Measurements from ENCODE around the gene SFXN4.
"Not testable (repeated sequence)": the region's sequence is repeated elsewhere in the genome, so short reads cannot be mapped to it uniquely, and the experiment has no call there.

The SFXN4 gene

DNA sequence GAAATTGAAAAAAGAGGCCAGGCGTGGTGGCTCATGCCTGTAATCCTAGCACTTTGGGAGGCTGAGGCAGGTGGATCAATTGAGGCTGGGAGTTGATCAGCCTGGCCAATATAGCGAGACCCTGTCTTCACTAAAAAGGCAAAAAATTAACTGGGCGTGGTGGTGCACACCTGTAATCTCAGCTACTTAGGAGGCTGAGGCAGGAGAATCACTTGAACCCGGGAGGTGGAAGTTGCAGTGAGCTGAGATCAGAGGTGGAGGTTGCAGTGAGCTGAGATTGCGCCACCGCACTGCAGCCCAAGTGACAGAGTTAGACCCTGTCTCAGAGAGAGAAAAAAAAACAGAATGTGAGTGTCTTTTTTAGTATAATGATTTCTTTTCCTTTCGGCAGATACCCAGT, 59.6 kb downstream of the SFXN4 start:
- H3K27ac ChIP-seq (ENCODE audit: low read depth, low read length); H4K20me1 ChIP-seq (ENCODE audit: control insufficient read depth, insufficient read depth, low read depth, low read length); H3F3A ChIP-seq (ENCODE audit: control insufficient read depth, insufficient read depth); H3K9me3 ChIP-seq (ENCODE audit: control insufficient read depth, insufficient read depth, low read length); H3K27me3 ChIP-seq (ENCODE audit: control insufficient read depth, low read length); H3K36me3 ChIP-seq (ENCODE audit: control insufficient read depth, low read length); H3K4me3 ChIP-seq (ENCODE audit: low read length); H3K9me2 ChIP-seq (replicated peaks; ENCODE audit: control insufficient read depth, low read length): not testable (repeated sequence)
- Histone ChIP-seq H3K4me1 (ENCODE audit: control insufficient read depth, low read length) (peaks cover 38% of the 10 kb centered on the region), H3K79me2 (ENCODE audit: control insufficient read depth, low read length) (peaks cover 16% of the 10 kb centered on the region), H3K4me2 (ENCODE audit: low read length) (peak overlapping the region; percentile 71; the same call in 1 of the 2 replicates)

DNA sequence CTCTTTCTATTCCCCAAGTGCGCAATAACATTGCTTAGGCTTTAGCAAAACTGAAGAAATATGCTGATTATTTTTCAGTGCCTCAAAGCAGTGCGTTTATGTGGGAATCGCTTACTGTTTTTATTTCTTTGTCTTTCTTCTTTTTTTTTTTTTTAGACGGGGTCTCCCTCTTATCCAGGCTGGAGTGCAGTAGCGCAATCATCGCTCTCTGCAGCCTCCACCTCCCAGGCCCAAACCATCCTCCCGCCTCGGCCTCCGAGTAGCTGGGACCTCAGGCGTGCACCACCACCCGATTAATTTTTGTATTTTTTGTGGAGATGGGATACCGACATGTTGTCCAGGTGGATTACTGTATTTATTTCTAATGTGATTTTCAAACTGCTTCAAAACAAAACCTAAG, 60.4 kb downstream of the SFXN4 start:
- Histone ChIP-seq H3F3A (ENCODE audit: control insufficient read depth, insufficient read depth) (peaks cover 9% of the 10 kb centered on the region; the same call in 1 of the 2 replicates), H3K4me1 (ENCODE audit: control insufficient read depth, low read length) (peaks cover 44% of the 10 kb centered on the region), H3K27ac (ENCODE audit: low read depth, low read length) (no peak overlapping the region), H3K4me2 (ENCODE audit: low read length) (peak overlapping the region; percentile 71), H3K27me3 (ENCODE audit: control insufficient read depth, low read length) (no peaks in the 10 kb centered on the region), H3K9me2 (replicated peaks; ENCODE audit: control insufficient read depth, low read length) (no peaks in the 10 kb centered on the region), H4K20me1 (ENCODE audit: control insufficient read depth, insufficient read depth, low read depth, low read length) (no peaks in the 10 kb centered on the region), H3K4me3 (ENCODE audit: low read length) (peak overlapping the region; percentile 71), H3K36me3 (ENCODE audit: control insufficient read depth, low read length) (peaks cover 8% of the 10 kb centered on the region), H3K9me3 (ENCODE audit: control insufficient read depth, insufficient read depth, low read length) (no peaks in the 10 kb centered on the region), H3K79me2 (ENCODE audit: control insufficient read depth, low read length) (peaks cover 16% of the 10 kb centered on the region)
- no peak for TF ChIP-seq EZH2phosphoT487 (IDR thresholded peaks at IDR 0.05; ENCODE audit: borderline replicate concordance, low read length)
- TF ChIP-seq, protein P1, sequence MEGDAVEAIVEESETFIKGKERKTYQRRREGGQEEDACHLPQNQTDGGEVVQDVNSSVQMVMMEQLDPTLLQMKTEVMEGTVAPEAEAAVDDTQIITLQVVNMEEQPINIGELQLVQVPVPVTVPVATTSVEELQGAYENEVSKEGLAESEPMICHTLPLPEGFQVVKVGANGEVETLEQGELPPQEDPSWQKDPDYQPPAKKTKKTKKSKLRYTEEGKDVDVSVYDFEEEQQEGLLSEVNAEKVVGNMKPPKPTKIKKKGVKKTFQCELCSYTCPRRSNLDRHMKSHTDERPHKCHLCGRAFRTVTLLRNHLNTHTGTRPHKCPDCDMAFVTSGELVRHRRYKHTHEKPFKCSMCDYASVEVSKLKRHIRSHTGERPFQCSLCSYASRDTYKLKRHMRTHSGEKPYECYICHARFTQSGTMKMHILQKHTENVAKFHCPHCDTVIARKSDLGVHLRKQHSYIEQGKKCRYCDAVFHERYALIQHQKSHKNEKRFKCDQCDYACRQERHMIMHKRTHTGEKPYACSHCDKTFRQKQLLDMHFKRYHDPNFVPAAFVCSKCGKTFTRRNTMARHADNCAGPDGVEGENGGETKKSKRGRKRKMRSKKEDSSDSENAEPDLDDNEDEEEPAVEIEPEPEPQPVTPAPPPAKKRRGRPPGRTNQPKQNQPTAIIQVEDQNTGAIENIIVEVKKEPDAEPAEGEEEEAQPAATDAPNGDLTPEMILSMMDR (IDR thresholded peaks at IDR 0.05; ENCODE audit: low read depth, low read length, poor library complexity, severe bottlenecking): no peak

DNA sequence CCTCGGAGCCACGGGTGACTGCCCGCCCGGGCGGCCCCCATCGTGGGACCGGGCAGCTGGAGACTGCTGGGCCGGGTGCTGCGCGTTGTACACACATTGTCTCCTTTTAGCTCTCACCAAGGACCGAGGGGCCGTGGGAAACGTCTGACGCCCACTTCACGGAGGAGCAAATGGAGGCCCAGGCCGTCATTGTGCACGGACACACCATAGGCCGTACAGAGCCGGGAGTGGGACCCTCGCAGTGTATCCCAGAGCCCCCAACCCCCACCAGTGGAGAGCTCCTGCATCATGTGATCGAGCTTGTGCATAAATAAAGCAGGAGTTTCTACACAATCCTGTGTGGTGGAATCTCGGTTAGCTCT, 60.9 kb downstream of the SFXN4 start:
- Histone ChIP-seq H3K4me3 (ENCODE audit: low read length) (peak overlapping the region; percentile 71), H3K9me3 (ENCODE audit: control insufficient read depth, insufficient read depth, low read length) (no peaks in the 10 kb centered on the region), H3K4me1 (ENCODE audit: control insufficient read depth, low read length) (peaks cover 44% of the 10 kb centered on the region), H3K79me2 (ENCODE audit: control insufficient read depth, low read length) (peaks cover 16% of the 10 kb centered on the region), H3K27ac (ENCODE audit: low read depth, low read length) (no peak overlapping the region), H3K36me3 (ENCODE audit: control insufficient read depth, low read length) (peaks cover 4% of the 10 kb centered on the region), H3F3A (ENCODE audit: control insufficient read depth, insufficient read depth) (peaks cover 9% of the 10 kb centered on the region; the same call in 1 of the 2 replicates), H3K4me2 (ENCODE audit: low read length) (peak overlapping the region; percentile 71), H3K9me2 (replicated peaks; ENCODE audit: control insufficient read depth, low read length) (no peaks in the 10 kb centered on the region), H3K27me3 (ENCODE audit: control insufficient read depth, low read length) (no peaks in the 10 kb centered on the region), H4K20me1 (ENCODE audit: control insufficient read depth, insufficient read depth, low read depth, low read length) (no peaks in the 10 kb centered on the region)
- no peak for TF ChIP-seq EZH2phosphoT487 (IDR thresholded peaks at IDR 0.05; ENCODE audit: borderline replicate concordance, low read length)
- TF ChIP-seq, protein P1 (IDR thresholded peaks at IDR 0.05; ENCODE audit: low read depth, low read length, poor library complexity, severe bottlenecking): no peak

DNA sequence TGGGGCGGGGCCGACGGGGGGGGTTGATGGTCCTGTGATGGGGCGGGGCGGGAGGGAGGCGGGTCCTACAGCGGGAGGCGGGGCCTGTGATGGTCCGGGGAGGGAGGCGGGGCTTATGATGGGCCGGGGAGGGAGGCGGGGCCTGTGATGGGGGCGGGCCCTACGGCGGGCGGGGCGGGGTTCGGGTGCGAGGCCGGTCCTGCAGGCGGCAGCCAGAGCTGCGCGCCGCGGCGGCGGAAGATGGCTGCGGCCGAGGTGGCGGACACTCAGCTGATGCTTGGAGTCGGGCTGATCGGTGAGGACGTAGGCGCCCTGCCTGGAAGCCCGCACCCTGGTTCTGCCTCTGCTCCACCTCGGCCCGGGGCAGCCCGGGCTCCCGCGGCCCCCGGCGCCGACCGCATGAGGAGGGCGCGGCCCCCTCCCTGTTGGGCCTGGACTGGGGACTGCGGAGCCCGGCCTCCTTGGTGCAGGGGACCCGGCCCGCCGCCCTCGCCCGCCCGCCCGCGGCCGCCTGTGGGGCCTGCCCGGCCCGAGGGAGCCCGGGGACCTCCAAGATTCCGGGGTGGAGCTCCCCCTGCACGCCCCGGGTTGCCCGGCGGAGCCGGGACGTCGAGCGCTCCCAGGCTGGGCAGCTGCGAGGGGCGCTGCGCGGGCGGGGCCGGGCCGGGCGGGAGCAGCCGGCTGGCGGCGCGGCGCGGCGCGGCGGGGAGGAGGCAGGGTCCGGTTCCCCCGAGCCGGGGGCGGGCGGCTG, 61.4 kb downstream of the SFXN4 start, which contains the start of gene DENND10:
TSS of gene DENND10 (plus strand) at position 211 of the 751 bp plus-strand sequence. CDS start at position 241, 30 bp downstream.
- TF ChIP-seq, protein P1 (IDR thresholded peaks at IDR 0.05; ENCODE audit: low read depth, low read length, poor library complexity, severe bottlenecking): no peak
- no peaks in the 10 kb centered on the region for H4K20me1 ChIP-seq (ENCODE audit: control insufficient read depth, insufficient read depth, low read depth, low read length)
- peak within 1 kb of the TSS; percentile 71 for H3K4me3 ChIP-seq (ENCODE audit: low read length)
- peak within 1 kb of the TSS; percentile 71 for H3K4me2 ChIP-seq (ENCODE audit: low read length)
- peaks cover under 1% of the 10 kb centered on the region; the same call in 1 of the 2 replicates for H3K36me3 ChIP-seq (ENCODE audit: control insufficient read depth, low read length)
- peaks cover 44% of the 10 kb centered on the region for H3K4me1 ChIP-seq (ENCODE audit: control insufficient read depth, low read length)
- H3F3A ChIP-seq (ENCODE audit: control insufficient read depth, insufficient read depth): peaks cover 9% of the 10 kb centered on the region; the same call in 1 of the 2 replicates
- H3K27ac ChIP-seq (ENCODE audit: low read depth, low read length): peak within 1 kb of the TSS; percentile 77
- no peaks in the 10 kb centered on the region for H3K9me2 ChIP-seq (replicated peaks; ENCODE audit: control insufficient read depth, low read length)
- H3K79me2 ChIP-seq (ENCODE audit: control insufficient read depth, low read length): peaks cover 16% of the 10 kb centered on the region
- no peaks in the 10 kb centered on the region for H3K9me3 ChIP-seq (ENCODE audit: control insufficient read depth, insufficient read depth, low read length)
- no peaks in the 10 kb centered on the region for H3K27me3 ChIP-seq (ENCODE audit: control insufficient read depth, low read length)

All from DOHH2 (cell line).